RWPE2 (cell line): ENCODE results near the gene PTGES.
"Not testable (repeated sequence)": the region's sequence is repeated elsewhere in the genome, so short reads cannot be mapped to it uniquely, and the experiment has no call there.

Source experiments
- ATAC-seq: fragments of 200-7000 bp; cut with Tn5 transposase; 3 replicates; pipeline ENCODE4 v1.9.1; 2021; ENCODE audit warnings: low read depth
- DNase-seq: peaks from one replicate; pipeline ENCODE4 v3.0.0-alpha.2; 2020; ENCODE audit warnings: low spot score
- H3K27ac ChIP-seq: fragments of 450-650 bp; 2 replicates; pipeline ENCODE4 v1.5.1; 2017; ENCODE audit warnings: mild to moderate bottlenecking; ENCODE audit not compliant: poor library complexity, severe bottlenecking
- H3K27me3 ChIP-seq: fragments of 250-450 bp; sonication (Bioruptor Pico); 2 replicates; pipeline ENCODE4 v1.5.1; 2021; ENCODE audit warnings: mild to moderate bottlenecking, moderate library complexity; ENCODE audit not compliant: insufficient read depth, poor library complexity, severe bottlenecking
- H3K36me3 ChIP-seq: fragments of 250-450 bp; sonication (Bioruptor Pico); 2 replicates; pipeline ENCODE4 v1.5.1; 2020; ENCODE audit warnings: low read depth, mild to moderate bottlenecking, moderate library complexity
- H3K4me1 ChIP-seq: fragments of 250-450 bp; sonication (Bioruptor Pico); 2 replicates; pipeline ENCODE4 v1.5.1; 2021; ENCODE audit warnings: mild to moderate bottlenecking, moderate library complexity; ENCODE audit not compliant: insufficient read depth, poor library complexity, severe bottlenecking
- H3K4me3 ChIP-seq: fragments of 250-450 bp; sonication (Bioruptor Pico); 2 replicates; pipeline ENCODE4 v1.5.1; 2021; ENCODE audit warnings: mild to moderate bottlenecking, moderate library complexity; ENCODE audit not compliant: severe bottlenecking
- H3K9me3 ChIP-seq: fragments of 250-450 bp; sonication (Bioruptor Pico); 2 replicates; pipeline ENCODE4 v1.5.1; 2021; ENCODE audit warnings: mild to moderate bottlenecking, moderate library complexity; ENCODE audit not compliant: severe bottlenecking
- TF ChIP-seq, protein P1 (sequence below): fragments of 450-650 bp; IDR thresholded peaks from one replicate; pipeline ENCODE4 v1.5.1; 2017; ENCODE audit warnings: mild to moderate bottlenecking, moderate library complexity; ENCODE audit not compliant: poor library complexity, severe bottlenecking

The PTGES gene

GRCh38 chr9:129752900-129753729 lies at the start of gene PTGES:
Gene PTGES, minus strand, starts transcription at chr9:129753042. Its CDS starts 30 bp downstream, at chr9:129753012.
- H3K4me3 ChIP-seq: peak within 1 kb of the TSS; percentile 28
- H3K9me3 ChIP-seq: no peaks in the 10 kb centered on the region
- peak within 1 kb of the TSS; percentile 74 for H3K27ac ChIP-seq
- peaks cover 40% of the 10 kb centered on the region for H3K4me1 ChIP-seq
- no peaks in the 10 kb centered on the region for H3K27me3 ChIP-seq
- H3K36me3 ChIP-seq: no peaks in the 10 kb centered on the region
- DNase-seq (peak; percentile 82), ATAC-seq (peak; percentile 71)
- TF ChIP-seq, protein P1, sequence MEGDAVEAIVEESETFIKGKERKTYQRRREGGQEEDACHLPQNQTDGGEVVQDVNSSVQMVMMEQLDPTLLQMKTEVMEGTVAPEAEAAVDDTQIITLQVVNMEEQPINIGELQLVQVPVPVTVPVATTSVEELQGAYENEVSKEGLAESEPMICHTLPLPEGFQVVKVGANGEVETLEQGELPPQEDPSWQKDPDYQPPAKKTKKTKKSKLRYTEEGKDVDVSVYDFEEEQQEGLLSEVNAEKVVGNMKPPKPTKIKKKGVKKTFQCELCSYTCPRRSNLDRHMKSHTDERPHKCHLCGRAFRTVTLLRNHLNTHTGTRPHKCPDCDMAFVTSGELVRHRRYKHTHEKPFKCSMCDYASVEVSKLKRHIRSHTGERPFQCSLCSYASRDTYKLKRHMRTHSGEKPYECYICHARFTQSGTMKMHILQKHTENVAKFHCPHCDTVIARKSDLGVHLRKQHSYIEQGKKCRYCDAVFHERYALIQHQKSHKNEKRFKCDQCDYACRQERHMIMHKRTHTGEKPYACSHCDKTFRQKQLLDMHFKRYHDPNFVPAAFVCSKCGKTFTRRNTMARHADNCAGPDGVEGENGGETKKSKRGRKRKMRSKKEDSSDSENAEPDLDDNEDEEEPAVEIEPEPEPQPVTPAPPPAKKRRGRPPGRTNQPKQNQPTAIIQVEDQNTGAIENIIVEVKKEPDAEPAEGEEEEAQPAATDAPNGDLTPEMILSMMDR: no peak

DNA sequence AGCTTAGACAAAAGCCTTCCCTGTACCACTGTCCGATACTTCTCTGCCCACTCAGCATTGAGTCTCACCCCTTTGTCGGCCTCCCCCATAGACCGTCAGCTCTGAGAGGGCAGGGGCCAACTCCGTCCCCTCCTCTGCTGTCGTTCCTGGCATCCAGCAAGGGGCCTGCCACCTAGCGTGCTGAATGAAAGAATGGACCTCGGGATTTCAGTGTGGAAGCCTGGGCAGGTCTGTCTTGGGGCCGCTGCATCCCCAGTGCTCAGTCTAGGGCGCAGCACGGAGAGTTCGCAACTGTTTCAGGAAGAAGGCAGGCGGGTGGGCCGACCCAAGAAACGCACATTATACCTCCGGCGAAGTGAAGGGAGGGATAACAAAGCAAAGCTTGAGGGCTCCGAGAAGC lies 48.7 kb upstream of the PTGES start:
- Histone ChIP-seq H3K9me3 (no peaks in the 10 kb centered on the region), H3K4me1 (no peaks in the 10 kb centered on the region), H3K4me3 (no peak overlapping the region), H3K27me3 (no peaks in the 10 kb centered on the region), H3K27ac (no peak overlapping the region), H3K36me3 (0 out of 2 replicates have a peak, but pooled peaks cover 8% of the 10 kb centered on the region)
- no peak for ATAC-seq
- no peak for DNase-seq
- TF ChIP-seq, protein P1: no peak

DNA sequence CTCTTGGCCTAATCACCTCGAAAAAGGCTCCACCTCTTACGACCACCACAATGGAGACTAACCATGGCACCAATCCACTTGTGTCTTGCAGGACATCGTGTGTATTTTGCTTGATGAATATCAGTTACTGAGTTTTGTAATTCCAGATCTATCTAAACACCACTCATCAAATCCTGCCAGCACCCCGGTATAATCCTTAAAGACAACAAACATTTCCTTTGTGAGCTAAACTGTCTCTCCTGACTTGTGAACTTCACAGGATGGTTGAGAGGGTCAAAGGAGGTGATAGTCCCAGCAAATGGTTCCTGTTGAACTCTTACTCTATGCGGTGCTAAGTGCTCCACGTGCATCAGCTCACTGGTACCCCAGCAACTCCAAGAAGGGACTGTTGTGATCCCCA lies 46.1 kb upstream of the PTGES start:
- no peak for DNase-seq
- no peaks in the 10 kb centered on the region for H3K27me3 ChIP-seq
- no peak overlapping the region for H3K4me3 ChIP-seq
- no peaks in the 10 kb centered on the region for H3K9me3 ChIP-seq
- no peaks in the 10 kb centered on the region for H3K4me1 ChIP-seq
- no peak for ATAC-seq
- no peak overlapping the region for H3K27ac ChIP-seq
- TF ChIP-seq, protein P1: no peak
- no peaks in the 10 kb centered on the region for H3K36me3 ChIP-seq

GRCh38 chr9:129796029-129796428 lies 43.2 kb upstream of the PTGES start:
- not testable (repeated sequence) for DNase-seq, ATAC-seq, H3K36me3 ChIP-seq, H3K27ac ChIP-seq, H3K9me3 ChIP-seq, H3K27me3 ChIP-seq, H3K4me3 ChIP-seq, H3K4me1 ChIP-seq

DNA sequence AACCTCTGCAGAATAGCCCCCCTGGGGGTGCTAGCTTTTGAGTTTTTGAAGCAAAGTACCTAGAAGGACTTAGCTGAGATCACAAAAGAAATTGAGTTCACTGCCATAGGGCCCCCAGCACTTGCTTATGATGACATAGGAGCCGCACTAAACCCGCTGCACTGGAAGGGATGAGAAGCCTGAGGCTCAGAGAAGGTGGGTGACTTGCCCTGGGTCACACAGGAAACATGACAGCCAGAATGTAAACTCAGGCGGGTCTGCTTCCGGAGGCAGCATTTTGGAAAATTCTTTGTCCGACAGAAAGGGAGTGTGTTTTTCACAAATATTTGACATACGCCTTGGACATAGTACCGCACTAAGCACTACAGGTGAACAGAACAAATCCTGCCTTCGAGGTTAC lies 41.7 kb upstream of the PTGES start:
- Histone ChIP-seq H3K27ac (no peak overlapping the region), H3K36me3 (no peaks in the 10 kb centered on the region), H3K4me1 (no peaks in the 10 kb centered on the region), H3K27me3 (no peaks in the 10 kb centered on the region), H3K9me3 (no peaks in the 10 kb centered on the region), H3K4me3 (no peak overlapping the region)
- ATAC-seq: no peak
- TF ChIP-seq, protein P1: no peak
- no peak for DNase-seq
